Skeletal muscle satellite cell (primary cell): ENCODE results near the gene PNLDC1. TPM values are rescaled to one million over a fixed set of nuclear protein-coding genes. Genes with fewer than 3 reads are reported as not detected.
"Not testable (repeated sequence)": the region's sequence is repeated elsewhere in the genome, so short reads cannot be mapped to it uniquely, and the experiment has no call there.

ENCODE experiments used
- H3K27me3 ChIP-seq: 2 replicates; pipeline ENCODE4 v1.7.0; 2013; ENCODE audit warnings: low read length; ENCODE audit not compliant: control insufficient read depth, insufficient read depth
- H3K36me3 ChIP-seq: 2 replicates; pipeline ENCODE4 v1.7.0; 2013; ENCODE audit warnings: mild to moderate bottlenecking, control low read depth, low read length; ENCODE audit not compliant: insufficient read depth
- H3K4me1 ChIP-seq: 2 replicates; pipeline ENCODE4 v1.7.0; 2013; ENCODE audit warnings: low read length; ENCODE audit not compliant: control insufficient read depth, insufficient read depth
- H3K4me2 ChIP-seq: 2 replicates; pipeline ENCODE4 v1.7.0; 2013; ENCODE audit warnings: mild to moderate bottlenecking, low read length
- H3K4me3 ChIP-seq: 2 replicates; pipeline ENCODE4 v1.7.0; 2013; ENCODE audit warnings: low read length
- H3K9ac ChIP-seq: 2 replicates; pipeline ENCODE4 v1.7.0; 2013; ENCODE audit warnings: mild to moderate bottlenecking, low read depth, low read length, moderate library complexity
- H3K9me3 ChIP-seq: replicated peaks from 2 replicates; pipeline ENCODE4 v1.7.0; 2013; ENCODE audit warnings: mild to moderate bottlenecking, control low read depth, low read length
- small RNA-seq: library from RNA; depleted of rRNA; stranded (forward); fragments of <200 nt; gene quantifications from one replicate; pipeline ENCODE3, GENCODE V24; 2012

The PNLDC1 gene

DNA sequence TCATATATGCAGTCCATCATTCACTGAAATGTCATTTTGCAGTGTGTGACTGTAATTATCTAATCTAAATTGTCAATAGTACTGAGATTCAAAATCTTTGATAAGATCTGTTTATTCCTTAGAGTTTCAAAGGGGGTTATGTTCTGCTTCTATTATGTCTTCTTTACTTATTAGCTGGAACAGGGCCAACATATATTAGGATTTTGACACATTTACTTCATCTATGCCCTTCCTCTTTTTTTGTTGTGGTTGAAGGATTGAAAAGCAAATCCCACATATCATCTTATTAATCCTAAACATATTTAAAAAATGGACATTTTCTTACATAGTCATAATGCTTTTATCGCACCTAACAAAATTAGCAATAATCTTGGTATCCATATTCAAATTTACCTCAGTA is 60.4 kb downstream of the PNLDC1 start:
- H3K9me3 ChIP-seq: no peaks in the 10 kb centered on the region
- no peaks in the 10 kb centered on the region for H3K36me3 ChIP-seq
- H3K9ac ChIP-seq: no peak overlapping the region
- H3K4me1 ChIP-seq: no peaks in the 10 kb centered on the region
- H3K4me2 ChIP-seq: no peak overlapping the region
- H3K4me3 ChIP-seq: no peak overlapping the region
- no peaks in the 10 kb centered on the region for H3K27me3 ChIP-seq

DNA sequence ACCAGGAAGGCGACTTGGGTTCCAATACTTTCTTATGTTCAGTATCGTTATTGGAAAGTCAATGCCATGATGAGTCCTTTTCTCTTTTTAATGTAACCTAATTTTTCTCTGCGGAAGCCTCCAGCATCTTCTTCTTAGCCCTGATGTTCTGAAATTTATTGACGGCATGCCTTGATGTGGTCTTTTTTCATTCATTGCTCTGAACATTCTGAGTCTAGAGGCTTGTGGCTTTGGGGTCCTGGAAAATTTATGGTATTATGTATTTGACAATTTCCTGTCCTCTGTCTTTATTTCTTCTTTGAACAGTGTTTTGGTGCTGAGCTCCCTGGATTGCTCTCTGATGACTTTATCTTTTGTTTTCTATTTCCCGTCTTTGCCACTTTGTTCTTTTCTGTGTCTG is 62.0 kb downstream of the PNLDC1 start:
- Histone ChIP-seq H3K9ac (no peak overlapping the region), H3K4me2 (no peak overlapping the region), H3K27me3 (no peaks in the 10 kb centered on the region), H3K9me3 (no peaks in the 10 kb centered on the region), H3K36me3 (no peaks in the 10 kb centered on the region), H3K4me3 (no peak overlapping the region), H3K4me1 (no peaks in the 10 kb centered on the region)

DNA sequence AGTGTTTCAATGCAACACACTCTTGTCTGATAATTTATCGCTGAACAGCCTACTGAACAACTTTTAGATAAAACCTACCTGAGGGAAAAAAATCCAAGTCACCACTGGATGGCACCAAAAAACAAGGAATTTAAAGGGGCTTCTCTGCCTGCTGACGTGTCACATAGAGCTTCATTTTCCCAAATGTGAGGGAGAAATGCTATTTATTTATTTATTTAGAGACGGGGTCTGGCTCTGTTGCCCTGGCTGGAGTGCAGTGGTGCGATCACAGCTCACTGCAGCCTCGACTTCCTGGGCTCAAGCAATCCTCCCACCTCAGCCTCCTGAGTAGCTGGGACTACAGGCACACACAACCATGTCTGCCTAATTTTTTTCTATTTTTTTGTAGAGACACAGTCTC is 63.3 kb downstream of the PNLDC1 start:
- H3K4me3 ChIP-seq, H3K9me3 ChIP-seq, H3K4me1 ChIP-seq, H3K9ac ChIP-seq, H3K27me3 ChIP-seq, H3K36me3 ChIP-seq, H3K4me2 ChIP-seq: not testable (repeated sequence)

DNA sequence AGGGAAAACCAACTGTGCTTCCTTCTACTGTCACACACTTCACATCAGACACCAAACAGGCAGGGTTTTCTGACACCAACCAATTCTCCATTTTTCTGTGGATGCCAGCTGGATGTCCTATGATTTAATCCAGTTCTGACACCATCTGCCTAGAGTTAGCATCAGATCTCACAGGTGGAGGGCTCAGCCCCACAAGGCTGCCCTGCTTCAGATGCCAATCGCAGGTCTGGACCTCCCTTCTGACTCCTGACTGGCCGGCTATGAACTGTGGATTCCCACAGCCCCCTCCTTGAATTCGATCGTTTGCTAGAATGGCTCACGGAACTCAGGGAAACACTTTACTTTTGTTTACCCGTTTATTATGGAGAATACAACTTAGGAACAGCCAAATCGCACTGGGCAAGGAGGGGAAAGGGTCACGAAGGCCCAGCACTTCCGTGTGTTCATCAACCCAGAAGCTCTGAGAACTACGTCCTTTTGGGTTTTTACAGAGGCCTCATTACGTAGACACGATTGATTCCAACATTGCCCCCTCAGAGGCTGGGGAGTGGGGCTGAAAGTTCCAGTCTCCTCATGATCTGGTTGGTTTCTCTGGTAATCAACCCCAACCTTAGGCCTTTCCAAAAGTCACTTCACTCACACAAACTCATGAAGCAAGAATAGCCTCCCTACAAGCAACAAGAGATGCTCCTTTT is 65.3 kb downstream of the PNLDC1 start:
- no peaks in the 10 kb centered on the region for H3K27me3 ChIP-seq
- H3K36me3 ChIP-seq: no peaks in the 10 kb centered on the region
- H3K9me3 ChIP-seq: no peaks in the 10 kb centered on the region
- no peak overlapping the region for H3K9ac ChIP-seq
- no peak overlapping the region for H3K4me3 ChIP-seq
- H3K4me1 ChIP-seq: no peaks in the 10 kb centered on the region
- no peak overlapping the region for H3K4me2 ChIP-seq

DNA sequence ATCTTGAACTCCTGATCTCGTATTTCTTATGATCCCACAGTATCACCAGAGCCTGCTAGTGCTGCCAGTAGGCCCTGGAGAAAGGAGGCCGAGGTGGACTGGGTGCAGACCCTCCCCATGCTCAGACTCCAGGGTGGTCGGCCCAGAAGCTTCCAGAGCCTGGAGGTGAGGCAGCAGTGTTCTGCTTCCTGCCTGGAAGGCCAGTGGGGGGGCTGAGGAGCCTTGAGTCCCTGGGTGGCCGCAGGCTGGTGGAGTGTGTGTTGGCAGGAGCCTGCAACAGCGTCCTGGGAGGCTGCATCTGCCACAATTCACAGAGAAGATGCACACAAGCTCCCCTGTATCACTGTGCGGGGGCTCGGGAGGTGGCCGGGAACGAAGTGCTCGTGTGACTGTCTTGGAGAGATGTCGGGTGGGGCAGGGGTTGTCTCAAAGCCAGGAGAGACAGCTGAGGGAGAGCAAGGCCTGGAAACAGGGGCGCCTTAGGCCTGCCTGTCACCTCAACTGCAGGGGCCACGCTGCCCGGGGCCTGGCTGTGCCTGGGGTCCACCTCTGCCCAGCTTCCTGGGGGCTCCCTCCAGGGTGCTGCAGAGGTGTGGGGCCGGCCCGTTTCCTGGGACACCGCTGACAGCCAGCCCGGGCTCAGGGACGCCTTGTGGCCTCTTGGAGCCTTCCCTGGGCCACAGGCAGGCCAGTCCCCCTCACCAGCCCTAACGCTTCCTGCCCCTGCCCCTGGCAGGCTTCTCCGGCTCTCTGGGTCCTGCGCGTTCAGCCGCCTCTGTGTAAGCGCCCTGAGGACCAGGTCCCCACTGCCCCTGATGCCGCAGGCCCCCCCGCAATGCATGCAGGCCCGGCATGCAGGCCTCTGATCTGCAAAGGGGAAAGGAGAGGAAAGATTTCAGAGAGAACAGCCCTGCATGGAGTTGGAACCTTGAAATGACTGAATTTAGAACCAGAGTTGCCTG is 66.5 kb downstream of the PNLDC1 start:
- H3K4me1 ChIP-seq: no peaks in the 10 kb centered on the region
- H3K4me3 ChIP-seq: no peak overlapping the region
- no peak overlapping the region for H3K9ac ChIP-seq
- H3K27me3 ChIP-seq: no peaks in the 10 kb centered on the region
- H3K9me3 ChIP-seq: no peaks in the 10 kb centered on the region
- H3K4me2 ChIP-seq: no peak overlapping the region
- H3K36me3 ChIP-seq: no peaks in the 10 kb centered on the region

Small RNA genes within 50 kb of the gene (small RNA-seq; reads per million reads assigned to genes)
- gene SNORA20 (688 reads per million, percentile 99 among the genes with 10 or more reads in this experiment), gene SNORA29 (not detected)
